Measurements from ENCODE around the gene ENTHD1.

ENTHD1 gene

GRCh38 chr22:39723463-39723862 lies 170.1 kb downstream of the ENTHD1 start:
- Histone ChIP-seq H3K4me3 (replicated peaks; ENCODE audit: low read depth, low read length) (no peak overlapping the region), H3K36me3 (ENCODE audit: control insufficient read depth, insufficient read depth, low read length) (no peaks in the 10 kb centered on the region), H3K27me3 (replicated peaks; ENCODE audit: control insufficient read depth, insufficient read depth, low read length) (peaks cover 2% of the 10 kb centered on the region; the same call in 1 of the 2 replicates)
- DNase-seq (ENCODE audit: extremely low read depth, insufficient read length) = no peak
- no peak for TF ChIP-seq CTCF (IDR thresholded peaks at IDR 0.05; ENCODE audit: insufficient read depth, low read length, poor library complexity, severe bottlenecking)

GRCh38 chr22:39722501-39722900 lies 171.1 kb downstream of the ENTHD1 start:
- peaks cover 2% of the 10 kb centered on the region; the same call in 1 of the 2 replicates for H3K27me3 ChIP-seq (replicated peaks; ENCODE audit: control insufficient read depth, insufficient read depth, low read length)
- no peak overlapping the region for H3K4me3 ChIP-seq (replicated peaks; ENCODE audit: low read depth, low read length)
- TF ChIP-seq CTCF (IDR thresholded peaks at IDR 0.05; ENCODE audit: insufficient read depth, low read length, poor library complexity, severe bottlenecking) = no peak
- no peaks in the 10 kb centered on the region for H3K36me3 ChIP-seq (ENCODE audit: control insufficient read depth, insufficient read depth, low read length)
- no peak for DNase-seq (ENCODE audit: extremely low read depth, insufficient read length)

- H3K27me3 ChIP-seq (replicated peaks; ENCODE audit: control insufficient read depth, insufficient read depth, low read length) = peaks cover 2% of the 10 kb centered on the region; the same call in 1 of the 2 replicates
- H3K36me3 ChIP-seq (ENCODE audit: control insufficient read depth, insufficient read depth, low read length) = no peaks in the 10 kb centered on the region
- no peak for TF ChIP-seq CTCF (IDR thresholded peaks at IDR 0.05; ENCODE audit: insufficient read depth, low read length, poor library complexity, severe bottlenecking)
- H3K4me3 ChIP-seq (replicated peaks; ENCODE audit: low read depth, low read length) = no peak overlapping the region
- DNase-seq (ENCODE audit: extremely low read depth, insufficient read length) = no peak
These were observed 171.6 kb downstream of the ENTHD1 start for GRCh38 chr22:39722032-39722325.

GRCh38 chr22:39721206-39722031 lies 172.1 kb downstream of the ENTHD1 start:
- no peak for DNase-seq (ENCODE audit: extremely low read depth, insufficient read length)
- TF ChIP-seq CTCF (IDR thresholded peaks at IDR 0.05; ENCODE audit: insufficient read depth, low read length, poor library complexity, severe bottlenecking) = no peak
- no peak overlapping the region for H3K4me3 ChIP-seq (replicated peaks; ENCODE audit: low read depth, low read length)
- no peaks in the 10 kb centered on the region for H3K36me3 ChIP-seq (ENCODE audit: control insufficient read depth, insufficient read depth, low read length)
- peaks cover 2% of the 10 kb centered on the region; the same call in 1 of the 2 replicates for H3K27me3 ChIP-seq (replicated peaks; ENCODE audit: control insufficient read depth, insufficient read depth, low read length)

GRCh38 chr22:39719559-39720450 lies 173.8 kb downstream of the ENTHD1 start:
- DNase-seq (ENCODE audit: extremely low read depth, insufficient read length) = no peak
- no peak overlapping the region for H3K4me3 ChIP-seq (replicated peaks; ENCODE audit: low read depth, low read length)

More at GRCh38 chr22:39719559-39720450, 173.8 kb downstream of the ENTHD1 start:
- no peaks in the 10 kb centered on the region for H3K36me3 ChIP-seq (ENCODE audit: control insufficient read depth, insufficient read depth, low read length)
- TF ChIP-seq CTCF (IDR thresholded peaks at IDR 0.05; ENCODE audit: insufficient read depth, low read length, poor library complexity, severe bottlenecking) = no peak
- no peaks in the 10 kb centered on the region; the same call in 1 of the 2 replicates for H3K27me3 ChIP-seq (replicated peaks; ENCODE audit: control insufficient read depth, insufficient read depth, low read length)

All from GM06990 (cell line).